NCI-H2227 (cell line): Measurements from ENCODE around the gene CYGB.

Experiments used
- DNase-seq: peaks from one replicate; lab custom pipeline; 2025; ENCODE audit not compliant: unreplicated experiment; lab: John Stamatoyannopoulos, UW

CYGB gene

DNA sequence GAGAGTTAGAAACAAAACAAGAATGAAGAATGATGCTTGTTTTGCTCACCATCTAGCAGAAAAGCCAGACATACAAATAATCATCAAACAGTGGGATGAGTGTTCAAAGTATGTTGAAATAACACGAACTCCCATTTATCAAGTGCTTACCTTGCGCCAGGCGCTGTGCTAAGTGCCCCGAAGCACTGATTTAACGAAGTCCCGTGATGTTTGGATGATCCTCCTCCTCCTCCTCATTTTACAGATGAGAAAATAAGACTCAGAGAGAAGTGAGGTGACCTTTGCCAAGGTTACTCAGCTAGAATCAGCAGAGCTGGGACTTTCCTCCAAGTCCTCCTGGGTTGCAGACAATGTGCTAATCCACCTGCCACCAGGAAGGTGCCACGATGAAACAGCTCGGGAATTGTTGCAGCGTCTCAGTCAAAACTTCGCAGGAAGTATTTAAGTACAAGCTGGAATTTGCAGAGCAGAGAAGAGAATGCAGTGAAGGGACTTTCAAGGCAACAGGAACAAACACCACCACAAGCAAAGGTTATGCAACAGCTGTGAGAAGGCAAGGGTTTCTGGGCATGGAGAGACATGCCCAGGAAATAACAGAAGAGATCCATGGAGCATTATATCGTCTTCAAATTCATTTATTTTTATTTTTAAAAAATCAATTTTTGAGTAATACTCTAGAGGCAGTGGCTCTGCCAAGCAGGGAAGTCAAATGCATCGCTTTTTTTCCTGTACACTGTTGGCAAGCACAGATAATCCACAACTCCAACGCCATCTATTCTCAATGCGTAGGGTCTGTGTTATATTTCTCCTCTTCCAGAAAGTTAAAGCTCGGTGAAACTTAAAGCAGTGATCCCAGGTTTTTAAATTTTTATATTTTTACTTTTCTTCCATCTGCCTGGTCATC is 13.5 kb upstream of the CYGB start:
- DNase-seq = no peak

GRCh38 chr17:76549539-76549938 is 12.0 kb upstream of the CYGB start:
- DNase-seq = no peak

DNA sequence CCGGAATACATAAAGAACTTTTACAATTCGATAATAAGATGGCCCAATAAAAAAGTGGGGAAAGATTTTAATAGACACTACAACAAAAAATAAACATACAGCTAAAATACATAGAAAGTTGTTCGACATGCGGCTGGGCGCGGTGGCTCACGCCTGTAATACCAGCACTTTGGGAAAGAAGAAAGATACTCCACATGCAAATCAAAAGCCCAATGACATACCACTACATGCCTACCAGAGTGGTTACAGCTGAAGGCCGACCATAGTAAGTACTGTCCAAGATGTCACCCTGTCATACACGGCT is 11.7 kb upstream of the CYGB start:
- DNase-seq = no peak

DNA sequence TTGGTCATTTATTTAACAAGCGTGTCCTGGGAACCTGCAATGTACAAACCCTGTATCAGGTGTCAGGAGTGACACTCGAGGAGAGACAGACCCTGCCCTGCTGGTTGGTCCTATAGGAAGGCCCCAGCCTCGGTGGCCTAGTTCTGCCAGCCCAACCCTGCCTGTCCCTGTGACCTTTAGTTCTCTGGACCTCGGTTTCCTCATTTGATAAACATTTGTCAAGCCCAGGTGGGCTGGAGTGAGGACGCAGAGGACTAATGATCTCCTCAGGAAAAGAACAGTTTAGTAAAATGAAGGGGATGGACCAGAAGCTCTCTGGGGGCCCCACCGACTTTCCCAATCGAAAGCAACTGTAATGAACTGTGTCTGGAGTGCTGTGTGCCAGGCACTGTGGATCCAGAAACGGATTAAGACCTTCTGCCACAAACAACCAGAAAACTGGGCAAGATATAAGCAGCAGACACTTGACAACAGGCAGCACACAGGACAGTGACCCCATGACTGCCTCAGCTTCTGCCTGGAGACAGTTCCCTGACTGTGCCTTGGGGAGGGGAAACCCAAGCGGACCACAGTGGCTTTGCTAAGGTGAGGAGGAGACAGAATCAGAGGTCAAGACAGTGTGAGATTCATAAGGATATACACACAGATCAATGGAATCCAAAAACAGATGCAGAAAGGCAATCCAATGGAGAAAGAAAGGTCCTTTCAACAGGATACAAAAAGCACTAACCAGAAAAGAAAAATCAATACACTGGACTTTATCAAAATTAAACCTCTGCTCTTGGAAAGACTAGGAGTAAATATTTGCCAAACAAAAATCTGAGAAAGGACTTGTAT is 11.1 kb upstream of the CYGB start:
- DNase-seq = no peak

- no peak for DNase-seq
Observed at GRCh38 chr17:76547642-76548202, 10.2 kb upstream of the CYGB start.

- DNase-seq = peak; percentile 74
Observed at GRCh38 chr17:76547183-76547641, 9.7 kb upstream of the CYGB start.

DNA sequence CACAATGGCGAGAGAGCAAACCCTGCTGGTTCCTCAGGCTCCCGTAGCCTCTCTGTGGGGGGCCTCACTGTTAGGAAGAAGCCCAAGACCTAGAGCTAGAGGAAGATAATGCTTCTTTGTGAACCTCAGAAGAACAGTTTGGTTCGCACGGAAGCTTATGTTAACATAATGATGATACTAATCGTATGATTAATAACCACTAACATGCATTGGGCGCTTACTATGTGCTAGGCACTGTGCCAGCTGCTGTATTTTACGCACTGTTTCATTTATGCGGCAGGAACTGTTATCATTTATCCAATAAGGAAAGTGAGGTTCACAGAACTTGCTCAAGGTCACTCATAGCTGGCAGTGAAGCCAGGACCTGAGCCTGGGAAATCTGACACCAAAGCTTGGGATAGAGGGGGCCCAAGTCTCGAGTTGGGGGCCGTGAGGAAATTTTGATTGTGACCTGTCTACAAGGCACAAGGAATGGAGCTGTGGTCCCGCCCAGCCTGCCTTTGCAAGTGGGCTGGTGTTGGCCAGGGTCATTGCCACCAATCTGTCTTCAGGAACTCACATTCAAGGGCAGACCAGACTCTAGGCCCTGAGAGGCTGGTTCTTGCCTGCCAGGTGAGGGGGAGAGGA is 9.2 kb upstream of the CYGB start:
- no peak for DNase-seq

- DNase-seq = no peak
Observed at GRCh38 chr17:76545918-76546555, 8.5 kb upstream of the CYGB start.

- DNase-seq = no peak
Observed at GRCh38 chr17:76544546-76545365, 7.2 kb upstream of the CYGB start.

- peak; percentile 63 for DNase-seq
Observed at GRCh38 chr17:76543826-76544545, 6.5 kb upstream of the CYGB start.

DNA sequence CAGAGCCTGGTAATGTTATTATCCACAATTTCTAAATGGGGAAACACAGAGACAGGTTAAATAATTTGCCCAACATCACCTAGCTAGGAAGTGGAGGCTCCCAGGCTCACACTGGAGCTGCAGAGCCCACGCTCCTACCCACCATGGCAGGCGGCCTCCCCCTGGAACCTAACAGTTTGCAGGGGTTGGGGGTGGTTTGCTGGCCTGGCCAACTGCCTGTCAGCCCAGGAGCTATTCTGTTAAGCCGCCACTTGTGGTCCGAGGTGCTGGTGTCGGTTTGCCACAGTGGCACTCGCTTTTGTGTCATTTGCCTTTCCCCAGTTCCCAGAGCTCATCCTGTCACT is 5.9 kb upstream of the CYGB start:
- no peak for DNase-seq

GRCh38 chr17:76542984-76543383 is 5.5 kb upstream of the CYGB start:
- no peak for DNase-seq

DNA sequence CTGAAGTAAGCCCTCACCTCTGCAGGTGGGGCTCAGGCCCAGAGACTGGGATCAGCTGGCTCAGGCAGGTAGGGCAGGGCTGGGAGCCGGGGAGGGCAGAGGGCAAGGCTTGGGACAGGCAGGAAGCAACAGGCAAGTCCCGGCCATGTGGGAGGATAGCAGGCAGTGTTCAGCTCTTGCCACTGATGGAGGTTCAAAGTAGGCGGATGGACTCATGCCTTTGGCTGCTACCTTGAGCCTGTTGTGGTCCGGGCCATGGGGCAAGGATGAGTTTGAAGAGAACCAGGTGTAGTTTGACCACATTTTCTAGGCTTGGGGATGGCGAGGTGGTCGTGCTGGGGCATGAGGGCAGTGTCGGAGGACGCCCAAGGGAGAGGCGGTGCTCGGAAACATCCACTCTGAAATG is 5.1 kb upstream of the CYGB start:
- DNase-seq = no peak

- DNase-seq = no peak
Observed at GRCh38 chr17:76541739-76542454, 4.4 kb upstream of the CYGB start.

DNA sequence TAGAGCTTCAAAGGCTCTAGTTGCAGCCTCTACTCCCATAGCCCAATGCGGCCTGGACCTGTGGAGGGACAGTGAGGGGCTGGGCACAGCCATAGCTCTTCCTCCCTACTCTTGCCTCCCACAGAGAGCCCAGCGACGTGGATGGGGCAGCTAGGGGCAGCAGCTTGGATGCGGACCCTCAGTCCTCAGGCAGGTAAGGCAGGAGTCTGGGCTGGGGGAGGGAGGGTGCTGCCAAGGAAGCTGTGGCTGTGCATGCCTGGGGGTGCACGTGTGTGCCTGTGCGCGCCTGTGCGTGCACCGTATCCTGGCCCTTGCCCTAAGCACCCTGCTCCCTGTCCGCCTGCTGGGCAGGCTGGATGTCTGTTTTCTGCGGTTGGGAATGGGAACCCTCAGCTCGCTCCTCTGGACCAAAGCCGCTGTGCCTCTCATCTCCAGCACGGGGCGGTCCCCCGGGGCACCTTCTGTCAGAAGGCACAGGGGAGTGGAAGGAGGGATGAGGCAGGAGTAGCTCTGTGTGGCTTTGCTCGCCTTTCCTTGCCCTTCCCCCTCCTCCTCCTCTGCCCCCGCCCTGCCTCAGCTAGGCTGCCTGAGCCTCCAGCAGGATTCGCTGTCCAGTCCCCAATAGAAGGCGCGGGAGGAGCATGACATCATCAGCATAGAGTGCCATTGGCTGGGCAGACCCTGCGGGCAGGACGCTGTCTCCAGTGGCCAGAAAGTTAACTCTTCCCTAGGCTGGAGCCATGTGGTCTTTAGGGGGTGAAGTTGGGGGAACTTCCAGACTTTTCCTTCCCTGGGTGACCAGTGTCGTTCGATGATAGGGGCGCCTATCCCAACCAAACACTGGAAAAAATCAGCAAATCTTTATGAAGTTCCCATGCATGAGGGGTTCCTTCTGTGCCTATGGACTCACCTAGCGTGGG is 3.1 kb upstream of the CYGB start:
- DNase-seq = peak; percentile 94

- no peak for DNase-seq
Observed at GRCh38 chr17:76539631-76540271, 2.2 kb upstream of the CYGB start, which contains the start of gene PRCD. TSS of gene PRCD (plus strand) at chr17:76540044. CDS start at chr17:76540142, 98 bp downstream.

DNA sequence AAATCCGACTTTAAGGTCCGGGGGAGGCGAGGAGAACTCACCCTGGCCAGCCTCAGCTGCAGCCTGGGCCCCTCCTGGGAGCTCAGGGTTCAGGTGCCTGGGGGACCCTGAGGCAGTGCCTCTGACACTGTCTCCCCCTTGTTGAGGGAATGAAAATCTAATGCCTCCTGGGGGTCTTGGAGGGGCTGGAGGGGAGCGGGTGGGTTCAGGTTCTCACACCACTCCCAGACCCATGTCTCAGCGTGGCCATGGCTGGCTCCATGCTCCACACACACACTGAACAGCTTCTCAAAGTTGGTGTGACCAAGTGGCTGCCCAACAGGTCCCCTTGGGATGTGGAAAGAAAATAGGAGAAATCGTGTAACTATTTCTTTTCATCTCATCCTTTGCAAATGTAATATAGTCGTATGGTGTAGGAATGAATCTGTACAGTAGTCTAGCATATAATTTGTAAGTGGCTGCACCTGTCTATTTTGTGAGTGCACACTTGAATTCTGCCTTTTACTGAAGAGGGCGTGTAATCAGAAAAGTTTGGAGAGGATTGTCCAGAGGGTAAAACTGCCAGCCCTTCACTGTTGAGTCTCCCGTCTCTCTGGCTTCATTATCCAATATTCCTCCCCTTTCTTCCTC is 1.5 kb upstream of the CYGB start:
- no peak for DNase-seq
